Brain microvascular endothelial cell (primary cell): ENCODE data around the gene MRPL28.
A peak's percentile ranks its signal among the peaks of the same experiment; 100 is the strongest.

Experiments used
- DNase-seq: peaks from one replicate; pipeline ENCODE4 v3.0.0-alpha.2; 2020
- H3K27ac ChIP-seq: fragments of 250-450 bp; sonication (Bioruptor Pico); 2 replicates; pipeline ENCODE4 v1.5.1; 2020; ENCODE audit warnings: mild to moderate bottlenecking, moderate library complexity
- H3K27me3 ChIP-seq: fragments of 250-450 bp; sonication (Bioruptor Pico); replicated peaks from 2 replicates; pipeline ENCODE4 v1.5.1; 2020; ENCODE audit warnings: mild to moderate bottlenecking
- H3K36me3 ChIP-seq: fragments of 250-450 bp; sonication (Bioruptor Pico); replicated peaks from 2 replicates; pipeline ENCODE4 v1.5.1; 2020; ENCODE audit warnings: mild to moderate bottlenecking
- H3K4me3 ChIP-seq: 2 replicates; pipeline ENCODE4 v1.5.1; 2011; ENCODE audit warnings: low read depth, mild to moderate bottlenecking, control low read depth, low read length, moderate library complexity
- in situ Hi-C: cut with HindIII; loops from 2 replicates; pipeline ENCODE4 v1.10.0; 2017; ENCODE audit warnings: low sequenced_read_pairs, low pct_ligation_motif_present
- TF ChIP-seq, protein P1 (sequence below): IDR thresholded peaks from 2 replicates; pipeline ENCODE4 v1.5.1; 2011; ENCODE audit warnings: low read depth, mild to moderate bottlenecking, moderate library complexity, low read length, control low read depth, inconsistent platforms; ENCODE audit errors: missing control alignments

The MRPL28 gene

DNA sequence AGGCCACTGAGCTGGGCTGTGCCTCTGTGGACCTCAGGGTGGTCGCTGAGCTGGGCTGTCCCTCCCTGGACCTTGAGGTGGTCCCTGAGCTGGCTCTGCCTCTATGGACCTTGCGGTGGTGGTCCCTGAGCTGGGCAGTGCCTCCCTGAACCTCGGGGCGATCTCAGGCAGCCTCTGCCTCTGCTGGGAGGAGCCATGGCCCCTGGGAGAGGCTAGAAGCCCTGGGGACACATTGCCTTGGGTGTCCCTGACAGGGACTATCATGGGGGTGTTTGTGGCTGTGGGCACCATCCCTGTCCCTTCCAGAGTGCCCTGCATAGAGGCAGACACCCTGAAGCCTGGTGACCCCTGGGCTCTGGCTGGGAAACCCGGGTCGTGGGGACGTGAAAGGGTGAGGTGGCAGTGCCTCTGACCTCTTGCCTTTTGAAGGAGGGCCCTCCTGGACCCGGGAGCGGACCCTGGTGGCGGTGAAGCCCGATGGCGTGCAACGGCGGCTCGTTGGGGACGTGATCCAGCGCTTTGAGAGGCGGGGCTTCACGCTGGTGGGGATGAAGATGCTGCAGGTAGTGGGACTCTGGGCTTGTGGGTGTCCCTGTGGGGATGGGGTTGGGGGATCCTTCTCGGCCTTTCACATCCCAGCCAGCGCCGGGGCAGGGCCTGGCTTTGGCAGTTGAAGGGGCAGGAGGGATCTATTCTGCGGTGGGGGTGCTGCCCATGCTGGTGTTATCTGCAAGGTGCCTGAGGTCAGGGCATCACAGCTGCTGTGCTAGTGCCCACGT is 28.4 kb upstream of the MRPL28 start:
- TF ChIP-seq, protein P1, sequence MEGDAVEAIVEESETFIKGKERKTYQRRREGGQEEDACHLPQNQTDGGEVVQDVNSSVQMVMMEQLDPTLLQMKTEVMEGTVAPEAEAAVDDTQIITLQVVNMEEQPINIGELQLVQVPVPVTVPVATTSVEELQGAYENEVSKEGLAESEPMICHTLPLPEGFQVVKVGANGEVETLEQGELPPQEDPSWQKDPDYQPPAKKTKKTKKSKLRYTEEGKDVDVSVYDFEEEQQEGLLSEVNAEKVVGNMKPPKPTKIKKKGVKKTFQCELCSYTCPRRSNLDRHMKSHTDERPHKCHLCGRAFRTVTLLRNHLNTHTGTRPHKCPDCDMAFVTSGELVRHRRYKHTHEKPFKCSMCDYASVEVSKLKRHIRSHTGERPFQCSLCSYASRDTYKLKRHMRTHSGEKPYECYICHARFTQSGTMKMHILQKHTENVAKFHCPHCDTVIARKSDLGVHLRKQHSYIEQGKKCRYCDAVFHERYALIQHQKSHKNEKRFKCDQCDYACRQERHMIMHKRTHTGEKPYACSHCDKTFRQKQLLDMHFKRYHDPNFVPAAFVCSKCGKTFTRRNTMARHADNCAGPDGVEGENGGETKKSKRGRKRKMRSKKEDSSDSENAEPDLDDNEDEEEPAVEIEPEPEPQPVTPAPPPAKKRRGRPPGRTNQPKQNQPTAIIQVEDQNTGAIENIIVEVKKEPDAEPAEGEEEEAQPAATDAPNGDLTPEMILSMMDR, result no peak
- no peak overlapping the region for H3K27ac ChIP-seq
- DNase-seq, result no peak
- H3K4me3 ChIP-seq, result no peak overlapping the region
- no peaks in the 10 kb centered on the region for H3K27me3 ChIP-seq
- in situ Hi-C loops, result no loop called here
- peaks cover 12% of the 10 kb centered on the region for H3K36me3 ChIP-seq

DNA sequence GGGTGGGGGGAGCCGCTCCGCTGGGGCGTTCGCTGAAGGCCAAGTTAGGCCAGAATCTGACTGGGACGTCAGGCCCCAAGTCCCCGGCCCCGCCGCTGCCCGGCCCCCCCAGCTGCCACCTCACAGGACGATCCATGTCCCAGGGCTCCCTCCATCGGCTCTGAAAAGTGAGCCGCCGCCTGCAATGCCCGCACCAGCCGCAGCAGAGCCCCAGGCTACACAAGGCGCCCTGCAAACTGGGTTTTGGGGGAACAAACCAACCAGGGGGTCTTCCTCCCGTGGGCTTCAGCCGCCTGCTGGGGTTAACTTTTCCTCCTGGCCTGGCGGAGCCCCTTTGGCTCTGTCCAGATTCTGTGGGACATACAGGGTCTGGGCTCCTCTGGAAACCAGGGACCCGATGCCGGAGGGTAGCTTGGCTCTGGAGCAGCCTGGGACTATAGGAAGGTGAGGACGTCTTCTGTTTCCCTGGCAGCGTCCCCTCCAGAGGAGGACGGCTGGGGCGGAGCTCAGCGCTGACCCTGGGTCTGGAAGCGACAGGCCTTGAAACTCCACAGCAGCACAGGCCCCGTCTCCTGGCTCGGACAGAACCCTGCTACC is 27.5 kb upstream of the MRPL28 start:
- TF ChIP-seq, protein P1, result peak; percentile 65
- peak; percentile 50 for DNase-seq
- no peaks in the 10 kb centered on the region for H3K27me3 ChIP-seq
- in situ Hi-C loops, result no loop called here
- H3K36me3 ChIP-seq, result peaks cover 12% of the 10 kb centered on the region
- no peak overlapping the region for H3K27ac ChIP-seq
- H3K4me3 ChIP-seq, result peak overlapping the region; percentile 12

DNA sequence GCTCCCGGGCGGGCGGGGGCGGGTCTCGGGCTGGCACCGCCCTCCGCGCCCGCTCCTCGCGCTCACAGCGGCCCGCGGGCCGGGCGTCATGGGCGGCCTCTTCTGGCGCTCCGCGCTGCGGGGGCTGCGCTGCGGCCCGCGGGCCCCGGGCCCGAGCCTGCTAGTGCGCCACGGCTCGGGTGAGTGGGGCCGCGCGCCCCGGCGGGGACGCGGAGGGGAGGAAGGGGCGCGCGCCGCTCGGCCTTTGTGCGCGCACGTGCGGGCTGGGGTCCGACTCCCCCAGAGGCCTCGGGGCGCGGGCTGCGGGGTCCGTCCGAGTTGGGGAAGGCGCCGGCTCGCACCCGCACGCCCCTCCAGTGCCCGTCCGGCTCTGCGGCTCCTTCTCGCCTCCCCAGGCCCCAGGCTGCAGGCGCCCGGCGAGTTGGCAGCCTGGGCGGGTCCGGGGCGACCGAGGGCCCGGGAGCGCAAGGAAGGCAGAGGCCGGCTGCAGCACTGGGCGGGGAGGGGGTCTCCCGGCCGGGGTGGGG is 26.9 kb upstream of the MRPL28 start, which contains the start of gene NME4:
Gene NME4 (plus strand): TSS at position 65 of the 527 bp plus-strand sequence. CDS start 24 bp downstream, at position 89.
- Histone ChIP-seq H3K27ac (peak within 1 kb of the TSS; percentile 2), H3K36me3 (peaks cover 12% of the 10 kb centered on the region), H3K27me3 (no peaks in the 10 kb centered on the region), H3K4me3 (peak within 1 kb of the TSS; percentile 54)
- in situ Hi-C loops, result no loop called here
- TF ChIP-seq, protein P1, result no peak
- no peak for DNase-seq

DNA sequence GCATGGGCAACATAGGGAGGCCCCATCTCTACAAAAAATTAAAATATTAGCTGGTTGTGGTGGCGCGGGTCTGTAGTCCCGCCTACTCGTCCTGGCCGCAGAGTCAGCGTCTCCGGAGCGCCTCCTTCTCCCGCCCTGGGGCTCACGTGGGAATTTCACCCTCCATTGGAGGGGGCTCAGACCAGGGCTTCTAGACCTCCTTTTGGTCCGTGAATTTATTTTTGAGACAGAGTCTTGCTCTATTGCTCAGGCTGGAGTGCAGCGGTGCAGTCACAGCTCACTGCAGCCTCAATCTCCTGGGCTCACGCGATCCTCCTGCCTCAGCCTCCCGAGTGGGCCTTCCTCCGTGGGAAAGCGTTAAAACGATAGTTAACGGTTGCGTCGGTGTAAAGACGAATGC is 26.3 kb upstream of the MRPL28 start:
- in situ Hi-C loops, result no loop called here
- Histone ChIP-seq H3K27ac (no peak overlapping the region), H3K27me3 (no peaks in the 10 kb centered on the region), H3K36me3 (peaks cover 12% of the 10 kb centered on the region), H3K4me3 (peak overlapping the region; percentile 54)
- TF ChIP-seq, protein P1, result no peak
- peak; percentile 33 for DNase-seq

DNA sequence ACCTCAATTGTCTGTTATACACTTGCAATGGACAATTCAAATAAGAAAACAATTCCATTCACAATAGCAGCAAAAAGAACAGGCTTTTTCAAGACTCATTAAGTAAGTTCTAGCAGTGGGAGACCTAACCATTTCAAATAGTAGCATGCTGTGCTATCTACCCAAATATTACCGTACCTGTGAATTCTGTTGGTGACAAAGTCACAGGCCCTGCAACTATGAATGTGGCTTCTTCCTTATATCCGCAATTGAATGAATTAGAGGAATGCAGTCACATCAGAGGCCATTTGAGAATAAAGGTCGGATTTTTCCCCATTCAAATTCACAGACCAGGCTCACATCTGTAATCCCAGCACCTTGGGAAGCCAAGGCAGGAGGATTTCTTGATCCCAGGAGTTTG is 25.9 kb upstream of the MRPL28 start:
- Histone ChIP-seq H3K27ac (no peak overlapping the region), H3K36me3 (peaks cover 12% of the 10 kb centered on the region), H3K27me3 (no peaks in the 10 kb centered on the region), H3K4me3 (peak overlapping the region; percentile 54)
- in situ Hi-C loops, result no loop called here
- TF ChIP-seq, protein P1, result no peak
- DNase-seq, result no peak
